ENCODE measurements around the gene MEAK7. TPM values are rescaled to one million over a fixed set of nuclear protein-coding genes. Genes with fewer than 3 reads are reported as not detected.

Gene MEAK7
- total RNA-seq, 1 donor from 2014 or later: 32.3 TPM

GRCh38 chr16:84496991-84497390 lies 7.5 kb downstream of the MEAK7 start:
- Mint-ChIP-seq H3K4me3 (ENCODE audit: low read depth) (no peak overlapping the region), H3K4me1 (ENCODE audit: low read depth) (no peaks in the 10 kb centered on the region), H3K27me3 (no peaks in the 10 kb centered on the region), H3K9me3 (ENCODE audit: low read depth) (peaks cover 17% of the 10 kb centered on the region), H3K27ac (no peak overlapping the region), H3K36me3 (ENCODE audit: insufficient read depth) (peaks cover 43% of the 10 kb centered on the region)
- no peak for DNase-seq (ENCODE audit: low spot score, unreplicated experiment)
- no peak for TF ChIP-seq CTCF (IDR thresholded peaks at IDR 0.05; ENCODE audit: unreplicated experiment)

- peaks cover 17% of the 10 kb centered on the region for H3K9me3 Mint-ChIP-seq (ENCODE audit: low read depth)
- no peaks in the 10 kb centered on the region for H3K4me1 Mint-ChIP-seq (ENCODE audit: low read depth)
- H3K4me3 Mint-ChIP-seq (ENCODE audit: low read depth): no peak overlapping the region
- H3K27ac Mint-ChIP-seq: no peak overlapping the region
- no peak for TF ChIP-seq CTCF (IDR thresholded peaks at IDR 0.05; ENCODE audit: unreplicated experiment)
- peaks cover 52% of the 10 kb centered on the region for H3K36me3 Mint-ChIP-seq (ENCODE audit: insufficient read depth)
- H3K27me3 Mint-ChIP-seq: no peaks in the 10 kb centered on the region
- no peak for DNase-seq (ENCODE audit: low spot score, unreplicated experiment)
These were observed 9.0 kb downstream of the MEAK7 start for GRCh38 chr16:84495506-84495905.

GRCh38 chr16:84489131-84489530 lies 15.3 kb downstream of the MEAK7 start:
- Mint-ChIP-seq H3K27me3 (no peaks in the 10 kb centered on the region), H3K36me3 (ENCODE audit: insufficient read depth) (peaks cover 44% of the 10 kb centered on the region), H3K4me1 (ENCODE audit: low read depth) (peaks cover 1% of the 10 kb centered on the region), H3K9me3 (ENCODE audit: low read depth) (peaks cover 7% of the 10 kb centered on the region), H3K4me3 (ENCODE audit: low read depth) (no peak overlapping the region), H3K27ac (no peak overlapping the region)
- TF ChIP-seq CTCF (IDR thresholded peaks at IDR 0.05; ENCODE audit: unreplicated experiment): no peak
- no peak for DNase-seq (ENCODE audit: low spot score, unreplicated experiment)

GRCh38 chr16:84487358-84487757 lies 17.1 kb downstream of the MEAK7 start:
- peaks cover 1% of the 10 kb centered on the region for H3K4me1 Mint-ChIP-seq (ENCODE audit: low read depth)
- no peak overlapping the region for H3K4me3 Mint-ChIP-seq (ENCODE audit: low read depth)
- no peak for DNase-seq (ENCODE audit: low spot score, unreplicated experiment)
- peaks cover 35% of the 10 kb centered on the region for H3K36me3 Mint-ChIP-seq (ENCODE audit: insufficient read depth)
- H3K27me3 Mint-ChIP-seq: no peaks in the 10 kb centered on the region
- no peaks in the 10 kb centered on the region for H3K9me3 Mint-ChIP-seq (ENCODE audit: low read depth)
- no peak for TF ChIP-seq CTCF (IDR thresholded peaks at IDR 0.05; ENCODE audit: unreplicated experiment)
- H3K27ac Mint-ChIP-seq: no peak overlapping the region

- Mint-ChIP-seq H3K27ac (no peak overlapping the region), H3K27me3 (no peaks in the 10 kb centered on the region)
- no peak for DNase-seq (ENCODE audit: low spot score, unreplicated experiment)
These were observed 17.8 kb downstream of the MEAK7 start for GRCh38 chr16:84486551-84487235.

More at GRCh38 chr16:84486551-84487235, 17.8 kb downstream of the MEAK7 start:
- Mint-ChIP-seq H3K36me3 (ENCODE audit: insufficient read depth) (peaks cover 32% of the 10 kb centered on the region), H3K4me1 (ENCODE audit: low read depth) (peaks cover 1% of the 10 kb centered on the region), H3K4me3 (ENCODE audit: low read depth) (no peak overlapping the region), H3K9me3 (ENCODE audit: low read depth) (no peaks in the 10 kb centered on the region)
- no peak for TF ChIP-seq CTCF (IDR thresholded peaks at IDR 0.05; ENCODE audit: unreplicated experiment)

Measured in progenitor cell of endocrine pancreas (in vitro differentiated cells).